Keratinocyte (primary cell): ENCODE results near the gene RHOJ.

Source experiments
- CTCF ChIP-seq, 3 experiments: IDR thresholded peaks in 1 of 3; conservative IDR thresholded peaks in 1 of 3; optimal IDR thresholded peaks in 1 of 3; 2 replicates in 2 of 3; 3 replicates in 1 of 3; pipeline versions ENCODE3 to v1.5.1; 2011; ENCODE audit warnings: low read length in 3 of 3, mild to moderate bottlenecking in 3 of 3, moderate library complexity in 2 of 3, control low read depth in 1 of 3, inconsistent platforms in 1 of 3; ENCODE audit not compliant: insufficient read depth in 2 of 3; ENCODE audit errors: extremely low read depth in 1 of 3
- EZH2 ChIP-seq: IDR thresholded peaks from one replicate; pipeline ENCODE4 v1.6.1; 2012; ENCODE audit warnings: inconsistent platforms, mild to moderate bottlenecking, low read length, moderate library complexity

GRCh38 chr14:63322897-63323573 is 118.8 kb downstream of the RHOJ start:
- TF ChIP-seq CTCF (optimal IDR thresholded peaks at IDR 0.05 in 1 of 3, IDR thresholded peaks at IDR 0.05 in 1 of 3, conservative IDR thresholded peaks at IDR 0.05 in 1 of 3; ENCODE audit: extremely low read depth in 1 of 3, insufficient read depth in 2 of 3, low read length in 3 of 3), result no peak
- no peak for TF ChIP-seq EZH2
